NB4 (cell line): ENCODE measurements around the gene SLC35F6.
A peak's percentile ranks its signal among the peaks of the same experiment; 100 is the strongest.

Experiments used
- DNase-seq: peaks from one replicate; pipeline ENCODE4 v3.0.0; 2010; ENCODE audit warnings: low read depth
- H3K4me3 ChIP-seq: one replicate; pipeline ENCODE4 v1.5.1; 2011; ENCODE audit warnings: mild to moderate bottlenecking, low read depth, low read length, moderate library complexity
- CTCF ChIP-seq: IDR thresholded peaks from one replicate; pipeline ENCODE4 v1.5.1; 2012; ENCODE audit warnings: low read depth, low read length
- MAX ChIP-seq: IDR thresholded peaks from 2 replicates; pipeline ENCODE4 v1.6.1; 2011; ENCODE audit warnings: low read depth, low read length
- MYC ChIP-seq: IDR thresholded peaks from 2 replicates; pipeline ENCODE4 v1.6.1; 2011; ENCODE audit warnings: low read depth, low read length
- POLR2A ChIP-seq: IDR thresholded peaks from 2 replicates; pipeline ENCODE4 v1.6.1; 2011; ENCODE audit warnings: mild to moderate bottlenecking; ENCODE audit not compliant: insufficient read length; ENCODE audit errors: extremely low read depth

SLC35F6 gene

GRCh38 chr2:26763019-26763418 is 1.1 kb upstream of the SLC35F6 start:
- TF ChIP-seq CTCF (no peak), POLR2A (no peak), MAX (no peak), MYC (no peak)
- DNase-seq: no peak
- no peak overlapping the region for H3K4me3 ChIP-seq

GRCh38 chr2:26764906-26765305 is 822 bp downstream of the SLC35F6 start:
- DNase-seq: no peak
- peak overlapping the region; percentile 84 for H3K4me3 ChIP-seq
- no peak for TF ChIP-seq CTCF
- no peak for TF ChIP-seq MAX
- no peak for TF ChIP-seq POLR2A
- no peak for TF ChIP-seq MYC

GRCh38 chr2:26765475-26766200 is 1.6 kb downstream of the SLC35F6 start:
- DNase-seq: no peak
- TF ChIP-seq MYC: no peak
- TF ChIP-seq CTCF: no peak
- no peak for TF ChIP-seq MAX
- no peak for TF ChIP-seq POLR2A
- no peak overlapping the region for H3K4me3 ChIP-seq

GRCh38 chr2:26767129-26767528 is 3.0 kb downstream of the SLC35F6 start:
- H3K4me3 ChIP-seq: no peak overlapping the region
- no peak for DNase-seq
- no peak for TF ChIP-seq MYC
- TF ChIP-seq CTCF: no peak
- no peak for TF ChIP-seq POLR2A
- no peak for TF ChIP-seq MAX

GRCh38 chr2:26767894-26768487 is 3.9 kb downstream of the SLC35F6 start:
- TF ChIP-seq MYC (no peak), MAX (no peak), CTCF (no peak), POLR2A (no peak)
- DNase-seq: no peak
- H3K4me3 ChIP-seq: no peak overlapping the region
